Muscle of leg (tissue), 16 donors: ENCODE data around the gene KCTD15. TPM values are rescaled to one million over a fixed set of nuclear protein-coding genes. Genes with fewer than 3 reads are reported as not detected.

Experiments used
- DNase-seq: peaks from one replicate; pipeline ENCODE4 v3.0.0; 2013
- H3K27ac ChIP-seq: one replicate; pipeline ENCODE4 v1.5.1; 2013; ENCODE audit warnings: mild to moderate bottlenecking, low read length, control low read depth
- H3K27me3 ChIP-seq: one replicate; pipeline ENCODE4 v1.6.1; 2013; ENCODE audit warnings: low read length; ENCODE audit not compliant: control insufficient read depth, insufficient read depth
- H3K36me3 ChIP-seq: one replicate; pipeline ENCODE4 v1.6.1; 2013; ENCODE audit warnings: low read length; ENCODE audit not compliant: control insufficient read depth, insufficient read depth
- H3K4me1 ChIP-seq: one replicate; pipeline ENCODE4 v1.6.1; 2013; ENCODE audit warnings: low read length; ENCODE audit not compliant: control insufficient read depth, insufficient read depth
- H3K4me3 ChIP-seq: one replicate; pipeline ENCODE4 v1.5.1; 2013; ENCODE audit warnings: low read length, control low read depth
- H3K9me3 ChIP-seq: replicated peaks from 2 replicates; pipeline ENCODE4 v1.6.1; 2013; ENCODE audit warnings: low read depth, low read length; ENCODE audit not compliant: control insufficient read depth
- WGBS: methylation state at CpG from one replicate; pipeline ENCODE4 v1.1.5; 2013; ENCODE audit warnings: missing lambda C conversion rate; ENCODE audit not compliant: insufficient coverage; 5-methylcytosine and 5-hydroxymethylcytosine counted together
- long read RNA-seq, 11 donors: transcript quantifications; one replicate each; lab custom pipeline, GENCODE V29; 2026
- polyA plus RNA-seq, 8 donors: library from polyadenylated mRNA; unstranded; fragments of 120-200 nt; gene quantifications; one replicate each; pipeline versions ENCODE4 v1.2.1 to v1.2.3, GENCODE V29; 2013; ENCODE audit warnings: inconsistent platforms in 1 of 8, low replicate concordance in 1 of 8; ENCODE audit not compliant: insufficient read length in 8 of 8, insufficient read depth in 1 of 8
- total RNA-seq: library from RNA; stranded (reverse); fragments of 120-200 nt; gene quantifications from one replicate; pipeline ENCODE4 v1.2.4, GENCODE V29; 2013

Gene KCTD15, protein sequence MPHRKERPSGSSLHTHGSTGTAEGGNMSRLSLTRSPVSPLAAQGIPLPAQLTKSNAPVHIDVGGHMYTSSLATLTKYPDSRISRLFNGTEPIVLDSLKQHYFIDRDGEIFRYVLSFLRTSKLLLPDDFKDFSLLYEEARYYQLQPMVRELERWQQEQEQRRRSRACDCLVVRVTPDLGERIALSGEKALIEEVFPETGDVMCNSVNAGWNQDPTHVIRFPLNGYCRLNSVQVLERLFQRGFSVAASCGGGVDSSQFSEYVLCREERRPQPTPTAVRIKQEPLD
- total RNA-seq (28.4 TPM), polyA plus RNA-seq (10 to 100 TPM; 23.8 to 45.8 (median 35.5) TPM)
- long read RNA-seq, donor 1, result 0 reads
- long read RNA-seq, donor 2, result 0 reads
- long read RNA-seq, donor 3, partial matches to known transcripts, result 0 of 2 reads
- long read RNA-seq, donor 3, other reads (novel, unspliced or antisense), result 0 of 2 reads
- long read RNA-seq, donor 4, result 0 reads
- long read RNA-seq, donor 5, partial matches to known transcripts, result 5 of 8 reads
- long read RNA-seq, donor 5, other reads (novel, unspliced or antisense), result 0 of 8 reads
- long read RNA-seq, donor 6, partial matches to known transcripts, result 0 of 1 reads
- long read RNA-seq, donor 6, other reads (novel, unspliced or antisense), result 0 of 1 reads
- long read RNA-seq, donor 7, partial matches to known transcripts, result 0 of 1 reads
- long read RNA-seq, donor 7, other reads (novel, unspliced or antisense), result 0 of 1 reads
- long read RNA-seq, donor 8, result 0 reads
- long read RNA-seq, donor 9, partial matches to known transcripts, result 0 of 1 reads
- long read RNA-seq, donor 9, other reads (novel, unspliced or antisense), result 0 of 1 reads
- long read RNA-seq, donor 10, partial matches to known transcripts, result 20 of 20 reads
- long read RNA-seq, donor 10, other reads (novel, unspliced or antisense), result 0 of 20 reads
- long read RNA-seq, donor 11, partial matches to known transcripts, result 0 of 1 reads
- long read RNA-seq, donor 11, other reads (novel, unspliced or antisense), result 0 of 1 reads

DNA sequence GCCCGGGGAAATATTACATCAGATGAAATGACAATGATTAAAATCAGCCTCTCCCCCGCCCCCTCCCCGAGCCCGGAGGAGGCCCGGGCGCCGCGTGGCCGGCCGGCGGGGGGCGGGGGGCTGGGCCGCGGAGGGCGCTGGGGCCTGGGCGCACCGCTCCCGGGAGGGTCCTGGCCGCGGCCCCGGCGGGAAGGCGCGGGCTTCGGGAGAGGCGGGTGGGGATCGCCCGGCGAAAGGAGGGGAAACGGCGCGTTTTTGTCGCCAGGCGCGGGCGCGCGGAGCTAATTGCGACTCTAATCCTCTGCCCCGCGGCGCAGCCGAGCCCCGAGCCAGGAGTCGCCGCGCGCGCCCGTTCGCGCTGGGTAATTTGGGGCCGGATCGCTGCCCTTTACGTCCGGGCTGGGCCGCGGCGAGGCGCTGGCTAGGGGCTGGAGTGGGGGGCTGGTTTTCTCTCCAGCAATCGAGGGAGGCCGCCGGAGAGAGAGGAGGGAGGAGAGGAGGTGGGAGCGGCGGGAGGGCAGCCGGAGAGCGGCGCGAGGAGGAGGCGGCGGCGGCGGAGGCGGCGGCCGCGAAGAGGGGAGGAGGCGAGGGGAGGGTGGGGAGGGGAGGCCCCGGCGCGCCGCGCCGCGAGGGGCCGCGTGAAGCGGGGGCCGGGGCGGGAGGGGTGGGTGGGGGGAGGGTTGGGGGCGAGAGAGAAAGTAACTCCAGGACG lies at the start of gene KCTD15:
Gene KCTD15, plus strand, starts transcription at position 707 of the 712 bp plus-strand sequence. CDS start 3,585 bp downstream, outside the sequence.
- DNase-seq, result peak; percentile 77
- peak within 1 kb of the TSS; percentile 83 for H3K4me3 ChIP-seq
- H3K9me3 ChIP-seq, result no peaks in the 10 kb centered on the region
- H3K27me3 ChIP-seq, result no peaks in the 10 kb centered on the region
- peaks cover 23% of the 10 kb centered on the region for H3K4me1 ChIP-seq
- under 1% methylated on average over 61 of the region's 92 CpGs for WGBS
- peaks cover 16% of the 10 kb centered on the region for H3K36me3 ChIP-seq
- peak within 1 kb of the TSS; percentile 97 for H3K27ac ChIP-seq

DNA sequence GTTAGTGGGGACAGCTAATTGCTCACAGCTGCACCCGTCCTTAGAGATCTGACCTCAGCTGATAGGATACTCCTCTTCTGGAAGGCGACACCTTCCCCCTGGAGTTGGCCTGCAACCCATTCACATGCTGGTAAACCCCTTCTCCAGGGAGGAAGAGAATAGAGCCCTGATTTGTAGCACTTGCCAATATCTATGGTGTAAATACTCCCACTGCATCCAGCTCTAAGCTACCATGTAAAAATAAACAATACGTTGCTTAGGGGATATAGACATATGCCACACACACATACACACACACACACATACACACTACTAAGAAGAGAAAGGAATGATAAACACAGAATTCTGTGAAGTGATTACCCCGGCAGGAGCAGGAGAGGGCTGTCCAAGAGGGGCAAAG lies 49.4 kb upstream of the KCTD15 start:
- H3K36me3 ChIP-seq, result no peaks in the 10 kb centered on the region
- no peaks in the 10 kb centered on the region for H3K9me3 ChIP-seq
- H3K4me3 ChIP-seq, result no peak overlapping the region
- 14% methylated on average over 1 of the region's 4 CpGs for WGBS
- H3K27me3 ChIP-seq, result peaks cover 4% of the 10 kb centered on the region
- peaks cover 7% of the 10 kb centered on the region for H3K4me1 ChIP-seq
- no peak overlapping the region for H3K27ac ChIP-seq
- DNase-seq, result no peak

DNA sequence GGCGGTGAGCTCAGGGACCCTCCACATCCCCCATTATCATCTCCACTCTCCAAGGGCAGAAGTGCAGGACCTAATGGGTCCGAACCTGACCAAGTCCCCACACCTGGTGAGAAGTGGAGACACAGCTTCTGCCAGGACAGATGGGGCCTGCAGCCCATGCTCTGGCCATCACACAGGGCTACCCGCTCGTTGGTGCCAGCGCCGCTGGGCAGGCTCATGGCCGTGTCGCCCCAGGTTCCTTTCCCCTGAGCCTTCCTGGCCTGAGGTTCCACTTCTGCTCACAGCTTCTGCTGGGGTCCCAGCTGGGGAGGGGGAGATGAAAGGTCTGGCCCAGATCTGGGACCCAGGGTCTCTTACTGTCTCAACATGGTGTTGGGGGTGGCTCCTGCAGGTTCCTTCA lies 48.4 kb upstream of the KCTD15 start:
- Histone ChIP-seq H3K4me1 (peaks cover 7% of the 10 kb centered on the region), H3K4me3 (no peak overlapping the region), H3K9me3 (no peaks in the 10 kb centered on the region), H3K27me3 (peaks cover 4% of the 10 kb centered on the region), H3K27ac (no peak overlapping the region), H3K36me3 (no peaks in the 10 kb centered on the region)
- 92% methylated on average over 7 of the region's 8 CpGs for WGBS
- DNase-seq, result no peak

DNA sequence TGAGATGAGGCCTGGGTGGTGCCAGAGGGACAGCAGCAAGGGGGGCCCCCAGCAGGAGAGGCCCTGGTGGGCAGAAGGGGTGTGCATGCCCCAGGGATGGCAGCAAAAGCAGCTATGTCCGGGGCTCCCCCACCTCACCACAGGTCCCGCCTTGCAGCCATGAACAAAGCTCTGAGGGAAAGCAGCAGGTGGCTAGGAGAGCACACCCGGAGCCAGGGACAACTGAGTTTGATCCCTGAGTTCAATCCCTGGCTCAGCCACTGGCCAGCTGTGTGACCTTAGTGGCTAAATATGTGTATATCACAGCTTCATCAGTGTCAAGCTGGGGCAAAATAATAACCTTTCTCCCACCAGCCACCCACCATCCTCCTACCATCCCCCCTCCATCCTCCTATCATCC lies 47.7 kb upstream of the KCTD15 start:
- peaks cover 7% of the 10 kb centered on the region for H3K4me1 ChIP-seq
- H3K36me3 ChIP-seq, result no peaks in the 10 kb centered on the region
- WGBS, result 70% methylated on average over 3 of the region's 3 CpGs
- no peak for DNase-seq
- H3K4me3 ChIP-seq, result no peak overlapping the region
- H3K27ac ChIP-seq, result no peak overlapping the region
- H3K9me3 ChIP-seq, result no peaks in the 10 kb centered on the region
- H3K27me3 ChIP-seq, result peaks cover 4% of the 10 kb centered on the region

DNA sequence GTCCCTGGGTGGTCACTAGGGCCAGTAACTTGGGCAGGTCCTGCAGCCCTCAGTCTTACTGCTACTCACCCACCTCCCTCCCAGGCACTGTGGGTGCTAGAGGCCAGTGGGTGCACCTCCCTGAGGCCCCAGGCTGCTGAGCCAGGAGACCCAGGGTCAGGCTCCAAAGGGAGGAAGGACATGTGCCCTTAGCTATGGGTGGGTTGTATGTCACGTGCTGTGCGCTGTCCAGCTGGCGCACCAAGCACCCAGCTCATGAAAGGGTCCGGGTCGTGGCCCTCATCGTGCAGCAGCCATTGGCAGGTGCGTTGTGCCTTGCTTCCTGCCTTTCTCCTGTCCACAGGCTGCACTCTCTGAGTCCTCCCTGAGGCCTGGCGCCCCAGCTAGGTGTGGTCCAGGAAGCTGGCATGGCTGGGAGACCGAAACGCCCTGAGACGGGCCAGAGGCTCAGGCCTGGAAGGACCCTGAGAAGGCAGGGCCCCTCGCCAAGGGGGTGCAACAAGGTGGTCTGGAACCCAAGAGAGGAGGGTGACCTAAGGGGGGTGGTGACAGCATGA lies 47.0 kb upstream of the KCTD15 start:
- no peaks in the 10 kb centered on the region for H3K36me3 ChIP-seq
- 90% methylated on average over 11 of the region's 12 CpGs for WGBS
- H3K9me3 ChIP-seq, result no peaks in the 10 kb centered on the region
- no peak overlapping the region for H3K4me3 ChIP-seq
- peaks cover 7% of the 10 kb centered on the region for H3K4me1 ChIP-seq
- H3K27ac ChIP-seq, result no peak overlapping the region
- peaks cover 4% of the 10 kb centered on the region for H3K27me3 ChIP-seq
- no peak for DNase-seq

DNA sequence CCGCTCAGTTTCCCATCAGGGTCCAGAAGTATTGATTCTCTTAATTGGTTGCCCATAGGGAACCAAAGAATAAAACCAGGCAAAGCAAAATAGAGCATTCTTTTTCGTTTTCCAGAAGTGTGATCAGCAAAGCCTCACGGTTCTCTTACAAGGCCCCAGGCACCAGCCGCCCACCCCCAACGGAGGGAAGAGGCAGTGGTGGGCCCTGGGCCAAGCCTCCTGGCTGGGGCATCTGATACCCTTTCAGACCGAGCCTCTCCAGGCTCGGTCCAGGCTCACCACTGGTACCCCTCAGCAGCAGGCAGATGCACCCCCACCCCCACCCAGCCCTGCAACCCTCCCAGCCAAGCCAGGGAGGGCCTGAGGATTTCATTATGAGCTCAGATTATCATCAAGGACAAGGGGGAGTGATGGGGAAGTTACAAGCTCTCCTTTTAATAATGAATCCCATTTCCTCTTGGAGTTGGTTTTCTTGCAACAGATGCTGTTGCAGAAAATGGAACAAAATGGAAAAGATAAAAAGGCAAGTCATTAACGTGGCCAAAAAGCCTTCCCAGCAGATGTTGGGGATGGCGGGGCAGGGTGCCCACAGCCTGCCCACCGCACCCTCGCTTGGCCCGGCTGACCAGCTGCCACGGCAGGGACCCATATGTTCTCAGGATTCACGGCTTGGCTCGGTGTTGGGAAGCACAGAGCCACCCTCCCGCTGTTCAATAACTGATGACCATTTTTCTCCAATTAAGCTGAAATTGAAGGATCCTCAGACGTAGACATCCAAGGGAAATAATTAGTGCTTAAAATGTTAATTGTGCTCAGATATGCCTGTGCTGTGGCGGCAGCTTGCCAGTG lies 45.9 kb upstream of the KCTD15 start:
- Histone ChIP-seq H3K27ac (no peak overlapping the region), H3K27me3 (peaks cover 7% of the 10 kb centered on the region), H3K4me3 (no peak overlapping the region), H3K4me1 (peaks cover 7% of the 10 kb centered on the region), H3K36me3 (no peaks in the 10 kb centered on the region), H3K9me3 (no peaks in the 10 kb centered on the region)
- DNase-seq, result no peak
- 70% methylated on average over 13 of the region's 18 CpGs for WGBS

DNA sequence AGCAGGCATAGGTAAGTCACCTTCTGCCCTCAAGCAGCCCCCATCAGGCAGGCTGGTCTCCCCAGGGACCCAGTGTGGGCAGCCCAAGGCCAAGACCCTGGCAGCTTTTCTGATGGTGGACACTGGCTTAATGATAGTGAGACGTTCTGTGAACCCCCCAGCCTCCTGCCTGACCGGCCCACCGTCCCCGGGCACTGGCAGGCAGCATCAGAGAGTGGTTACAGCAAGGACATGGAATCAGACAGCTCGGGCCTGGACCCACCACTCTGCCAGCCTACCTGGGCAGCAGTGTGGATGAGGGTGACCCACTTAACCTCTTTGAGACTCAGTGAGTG lies 45.3 kb upstream of the KCTD15 start:
- peaks cover 7% of the 10 kb centered on the region for H3K27me3 ChIP-seq
- no peak for DNase-seq
- no peak overlapping the region for H3K4me3 ChIP-seq
- H3K36me3 ChIP-seq, result no peaks in the 10 kb centered on the region
- no peaks in the 10 kb centered on the region for H3K9me3 ChIP-seq
- 62% methylated on average over 2 of the region's 5 CpGs for WGBS
- peaks cover 7% of the 10 kb centered on the region for H3K4me1 ChIP-seq
- no peak overlapping the region for H3K27ac ChIP-seq

DNA sequence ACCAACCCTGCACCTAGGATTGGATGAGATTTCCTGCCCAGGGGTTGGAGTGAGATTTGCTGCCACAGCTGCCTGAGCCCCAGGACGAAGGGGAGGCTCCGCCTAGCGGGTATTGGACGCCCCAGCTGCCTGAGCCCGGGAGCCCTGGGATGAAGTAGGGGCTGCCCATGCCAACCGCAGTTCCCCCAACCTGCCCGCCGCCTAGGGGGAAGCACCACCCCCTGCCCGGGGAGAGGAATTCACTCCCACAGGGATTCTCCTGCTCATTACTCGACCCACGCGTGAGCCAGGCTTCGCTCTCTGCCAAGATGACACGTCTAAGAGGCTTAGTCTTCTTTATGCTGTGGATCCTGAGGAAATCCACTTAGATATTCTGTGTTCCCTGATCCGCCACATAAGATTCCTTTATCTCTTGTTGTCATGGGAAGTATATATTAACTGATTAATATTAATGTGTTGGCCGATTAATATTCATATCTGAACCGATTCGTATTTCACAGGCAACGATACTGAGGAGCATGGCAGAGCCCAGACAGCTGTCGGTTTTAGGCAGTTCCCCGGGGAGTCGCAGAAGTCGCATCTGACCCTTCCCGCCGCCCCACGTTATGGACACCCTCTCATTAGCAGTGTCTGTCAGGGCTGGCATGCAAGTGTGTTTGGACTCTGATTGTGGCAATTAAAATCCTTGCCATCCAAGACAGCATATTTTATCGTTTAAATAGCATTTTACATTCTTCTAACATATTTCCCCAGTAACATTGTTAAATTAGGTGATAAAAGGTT lies 44.5 kb upstream of the KCTD15 start:
- Histone ChIP-seq H3K9me3 (no peaks in the 10 kb centered on the region), H3K4me3 (no peak overlapping the region), H3K4me1 (peaks cover 7% of the 10 kb centered on the region), H3K36me3 (no peaks in the 10 kb centered on the region), H3K27me3 (peaks cover 7% of the 10 kb centered on the region), H3K27ac (no peak overlapping the region)
- 55% methylated on average over 12 of the region's 27 CpGs for WGBS
- DNase-seq, result no peak
